HFFc6 (cell line): Measurements from ENCODE around the gene SMIM32. TPM values are rescaled to one million over a fixed set of nuclear protein-coding genes. Genes with fewer than 3 reads are reported as not detected.

Experiments used
- DNase-seq: peaks from one replicate; pipeline ENCODE4 v3.0.0-alpha.2; 2018
- H3K27ac Mint-ChIP-seq: 2 replicates; pipeline ENCODE4 v1.8.0; 2020; ENCODE audit warnings: mild to moderate bottlenecking, mixed read lengths
- H3K27me3 Mint-ChIP-seq: 2 replicates; pipeline ENCODE4 v1.8.0; 2021; ENCODE audit warnings: mild to moderate bottlenecking, moderate library complexity, mixed read lengths; ENCODE audit not compliant: insufficient read depth
- H3K36me3 Mint-ChIP-seq: 2 replicates; pipeline ENCODE4 v1.8.0; 2021; ENCODE audit warnings: low read depth, mixed read lengths
- H3K4me1 Mint-ChIP-seq: 2 replicates; pipeline ENCODE4 v1.8.0; 2020; ENCODE audit warnings: low read depth, mixed read lengths
- H3K4me3 Mint-ChIP-seq: 2 replicates; pipeline ENCODE4 v1.8.0; 2020; ENCODE audit warnings: mild to moderate bottlenecking, moderate library complexity, mixed read lengths
- H3K9me3 Mint-ChIP-seq: 2 replicates; pipeline ENCODE4 v1.8.0; 2020; ENCODE audit warnings: mild to moderate bottlenecking, mixed read lengths
- total RNA-seq, 6 experiments: library from RNA; stranded (reverse); fragmentation: NEBNext Ultra II Directional; extraction: Animal tissue kit (Norgen Biotek cat#: 25700); gene quantifications; 2 replicates in 1 of 6; 3 replicates in 5 of 6; pipeline ENCODE4 v1.2.3, GENCODE V29; 2021
- TF ChIP-seq, protein P1 (sequence below): fragments of 200-600 bp; sonication (generic); IDR thresholded peaks from 2 replicates; pipeline ENCODE4 v1.5.0; 2021; ENCODE audit warnings: antibody characterized with exemption, mild to moderate bottlenecking

SMIM32 gene
- total RNA-seq, 6 experiments from 2014 or later: not detected

DNA sequence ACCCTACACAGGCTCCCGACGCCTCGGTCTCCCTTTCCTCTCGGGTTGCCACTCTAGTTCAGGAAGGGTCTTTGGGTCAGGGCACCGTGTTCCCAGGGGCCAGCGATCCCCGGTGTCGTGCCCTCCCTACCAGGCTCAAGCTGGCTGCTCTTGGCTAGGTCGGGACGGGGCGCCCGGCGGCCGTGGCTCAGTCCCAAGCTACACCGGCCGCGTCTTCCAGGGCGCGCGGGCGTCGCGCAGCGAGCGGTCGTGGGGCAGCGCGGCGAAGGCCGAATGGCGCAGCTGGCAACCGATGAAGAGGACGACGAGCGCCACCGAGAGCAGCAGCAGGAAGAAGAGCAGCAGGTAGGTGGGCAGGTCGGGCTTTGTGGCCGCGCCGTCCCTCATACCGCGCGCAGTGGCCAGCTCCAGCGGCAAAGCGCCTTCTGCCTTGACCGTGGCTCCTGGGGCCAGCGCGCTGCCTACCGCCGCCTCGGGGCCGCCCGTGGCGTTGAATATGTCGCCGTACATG lies 892 bp downstream of the SMIM32 start:
- Mint-ChIP-seq H3K27ac (no peak overlapping the region), H3K4me3 (no peak overlapping the region; the same call in 1 of the 2 replicates), H3K27me3 (peaks cover 40% of the 10 kb centered on the region), H3K4me1 (peaks cover 5% of the 10 kb centered on the region; the same call in 1 of the 2 replicates), H3K9me3 (no peaks in the 10 kb centered on the region), H3K36me3 (peaks cover 17% of the 10 kb centered on the region)
- TF ChIP-seq, protein P1, sequence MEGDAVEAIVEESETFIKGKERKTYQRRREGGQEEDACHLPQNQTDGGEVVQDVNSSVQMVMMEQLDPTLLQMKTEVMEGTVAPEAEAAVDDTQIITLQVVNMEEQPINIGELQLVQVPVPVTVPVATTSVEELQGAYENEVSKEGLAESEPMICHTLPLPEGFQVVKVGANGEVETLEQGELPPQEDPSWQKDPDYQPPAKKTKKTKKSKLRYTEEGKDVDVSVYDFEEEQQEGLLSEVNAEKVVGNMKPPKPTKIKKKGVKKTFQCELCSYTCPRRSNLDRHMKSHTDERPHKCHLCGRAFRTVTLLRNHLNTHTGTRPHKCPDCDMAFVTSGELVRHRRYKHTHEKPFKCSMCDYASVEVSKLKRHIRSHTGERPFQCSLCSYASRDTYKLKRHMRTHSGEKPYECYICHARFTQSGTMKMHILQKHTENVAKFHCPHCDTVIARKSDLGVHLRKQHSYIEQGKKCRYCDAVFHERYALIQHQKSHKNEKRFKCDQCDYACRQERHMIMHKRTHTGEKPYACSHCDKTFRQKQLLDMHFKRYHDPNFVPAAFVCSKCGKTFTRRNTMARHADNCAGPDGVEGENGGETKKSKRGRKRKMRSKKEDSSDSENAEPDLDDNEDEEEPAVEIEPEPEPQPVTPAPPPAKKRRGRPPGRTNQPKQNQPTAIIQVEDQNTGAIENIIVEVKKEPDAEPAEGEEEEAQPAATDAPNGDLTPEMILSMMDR: no peak
- DNase-seq: no peak

DNA sequence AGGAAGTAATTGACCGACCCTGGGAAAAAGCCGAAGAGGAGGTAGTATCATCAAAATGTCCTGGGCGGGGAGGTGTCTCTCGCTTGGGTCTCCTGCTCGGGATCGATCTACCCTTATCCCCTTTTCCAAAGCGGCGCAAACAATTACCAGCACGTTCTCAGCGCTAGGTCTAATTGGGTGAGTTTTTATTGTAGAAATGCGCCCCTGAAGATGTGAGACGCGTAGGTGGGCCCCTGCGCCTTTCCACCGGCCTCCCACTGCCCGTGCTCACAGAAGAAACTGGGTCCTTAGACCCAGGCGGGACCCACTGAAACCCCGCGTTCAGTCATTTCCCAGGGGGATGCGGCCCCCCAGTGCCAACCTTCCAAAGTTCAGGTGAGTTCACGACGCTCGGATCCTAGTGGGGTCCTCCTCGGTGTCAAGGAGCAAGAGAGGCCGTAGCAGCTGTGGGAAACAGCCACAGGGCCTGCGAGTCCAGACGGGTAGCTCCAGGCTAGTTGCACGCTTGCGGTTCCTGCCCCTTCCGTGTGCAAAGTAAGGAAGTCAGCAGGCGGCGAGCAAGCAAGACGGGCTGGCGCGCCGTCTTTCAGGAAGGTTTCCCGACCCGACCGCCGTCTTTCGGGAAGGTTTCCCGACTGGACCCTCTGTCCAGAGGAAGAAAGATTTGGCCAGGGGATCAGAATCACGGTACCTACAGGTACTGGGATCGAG lies 1.5 kb downstream of the SMIM32 start:
- peaks cover 21% of the 10 kb centered on the region for H3K36me3 Mint-ChIP-seq
- no peak overlapping the region; the same call in 1 of the 2 replicates for H3K4me3 Mint-ChIP-seq
- peaks cover 5% of the 10 kb centered on the region; the same call in 1 of the 2 replicates for H3K4me1 Mint-ChIP-seq
- TF ChIP-seq, protein P1: no peak
- no peaks in the 10 kb centered on the region for H3K9me3 Mint-ChIP-seq
- H3K27ac Mint-ChIP-seq: no peak overlapping the region
- H3K27me3 Mint-ChIP-seq: peaks cover 37% of the 10 kb centered on the region
- DNase-seq: no peak

DNA sequence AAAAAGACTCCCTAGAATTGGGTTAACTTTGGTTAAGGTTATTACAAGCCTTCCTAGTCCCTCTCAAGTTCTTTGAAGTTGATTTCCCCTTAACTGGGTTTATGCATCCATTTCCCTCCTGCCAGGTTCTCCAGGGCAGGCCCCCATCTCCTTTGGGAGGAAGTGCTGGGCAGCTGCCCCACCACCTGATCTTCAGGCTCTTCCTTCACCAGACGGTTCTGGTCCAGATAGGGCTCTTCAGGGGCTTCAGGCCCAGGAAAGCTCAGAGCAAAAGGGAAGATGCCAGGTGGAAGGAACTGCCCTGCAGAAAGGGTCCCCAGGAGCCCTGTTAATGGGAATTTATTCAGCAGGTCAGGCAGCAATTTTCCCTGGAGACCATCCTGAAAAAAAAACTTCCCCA lies 2.1 kb downstream of the SMIM32 start:
- no peaks in the 10 kb centered on the region for H3K9me3 Mint-ChIP-seq
- peaks cover 35% of the 10 kb centered on the region for H3K27me3 Mint-ChIP-seq
- no peak overlapping the region for H3K27ac Mint-ChIP-seq
- no peak for DNase-seq
- peaks cover 21% of the 10 kb centered on the region for H3K36me3 Mint-ChIP-seq
- H3K4me3 Mint-ChIP-seq: no peak overlapping the region
- TF ChIP-seq, protein P1: no peak
- H3K4me1 Mint-ChIP-seq: peaks cover 5% of the 10 kb centered on the region; the same call in 1 of the 2 replicates

DNA sequence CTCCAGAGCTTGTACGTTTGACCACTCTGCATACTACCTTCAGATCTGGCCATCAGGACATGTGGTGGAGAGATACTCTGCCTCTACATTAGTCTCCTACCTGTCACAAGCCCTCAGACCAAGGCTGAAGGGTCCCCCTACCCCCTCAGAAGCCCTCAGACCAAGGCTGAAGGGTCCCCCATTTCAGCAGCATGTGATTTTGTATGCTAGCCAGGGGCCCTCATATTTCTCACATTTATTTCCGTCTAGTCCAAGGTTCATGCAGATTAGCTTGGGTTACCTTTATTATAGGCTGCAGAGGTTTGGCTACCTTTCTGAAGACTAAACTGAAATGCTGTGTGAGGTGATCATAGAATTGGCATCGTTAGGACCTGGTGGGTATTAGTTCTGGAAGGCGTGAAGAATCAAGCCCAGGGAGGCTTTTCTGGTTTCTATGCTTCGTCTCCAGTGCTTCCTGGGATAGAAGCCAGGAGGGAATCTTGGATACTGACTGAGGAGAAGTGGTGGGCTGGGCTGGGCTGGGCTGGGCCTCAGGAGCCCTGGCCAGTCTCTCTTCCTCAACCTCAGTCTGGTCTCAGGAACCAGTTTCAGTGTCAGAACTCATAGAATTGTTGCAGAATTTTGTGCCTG lies 2.8 kb downstream of the SMIM32 start:
- H3K4me3 Mint-ChIP-seq: no peak overlapping the region
- TF ChIP-seq, protein P1: no peak
- H3K9me3 Mint-ChIP-seq: no peaks in the 10 kb centered on the region
- H3K4me1 Mint-ChIP-seq: peaks cover 5% of the 10 kb centered on the region; the same call in 1 of the 2 replicates
- H3K36me3 Mint-ChIP-seq: peaks cover 21% of the 10 kb centered on the region
- no peak for DNase-seq
- no peak overlapping the region for H3K27ac Mint-ChIP-seq
- peaks cover 35% of the 10 kb centered on the region for H3K27me3 Mint-ChIP-seq

DNA sequence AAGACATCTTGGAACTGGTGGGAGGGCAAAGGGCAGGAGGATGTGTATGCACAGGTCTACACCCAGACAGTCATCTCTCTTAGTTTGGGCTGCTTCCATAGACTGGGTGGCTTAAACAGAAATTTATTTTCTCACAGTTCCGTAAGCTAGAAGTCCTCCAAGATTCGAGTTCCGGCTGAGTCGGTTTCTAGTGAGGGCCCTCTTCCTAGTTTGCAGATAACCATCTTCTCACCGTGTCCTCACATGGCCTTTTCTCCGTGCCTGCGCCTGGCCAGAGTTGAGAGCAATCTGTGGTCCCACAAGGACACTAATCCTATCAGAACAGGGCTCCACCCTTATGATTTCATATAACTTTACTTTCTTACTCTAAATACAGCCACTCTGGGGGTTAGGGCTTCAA lies 4.1 kb downstream of the SMIM32 start:
- no peak overlapping the region for H3K4me3 Mint-ChIP-seq
- no peaks in the 10 kb centered on the region for H3K9me3 Mint-ChIP-seq
- H3K36me3 Mint-ChIP-seq: peaks cover 21% of the 10 kb centered on the region
- no peak for DNase-seq
- peaks cover 5% of the 10 kb centered on the region; the same call in 1 of the 2 replicates for H3K4me1 Mint-ChIP-seq
- peaks cover 26% of the 10 kb centered on the region for H3K27me3 Mint-ChIP-seq
- no peak overlapping the region for H3K27ac Mint-ChIP-seq
- TF ChIP-seq, protein P1: no peak
